HEK293T (cell line): ENCODE measurements around the gene PKNOX2.

Experiments
- ARNT ChIP-seq: fragments of 450-650 bp; IDR thresholded peaks from 2 replicates; pipeline ENCODE4 v1.6.1; 2017; ENCODE audit warnings: mild to moderate bottlenecking
- BHLHE40 ChIP-seq: fragments of 450-650 bp; IDR thresholded peaks from 2 replicates; pipeline ENCODE4 v1.6.1; 2016; ENCODE audit warnings: mild to moderate bottlenecking, moderate library complexity, borderline replicate concordance
- FOXA1 ChIP-seq: fragments of 450-650 bp; IDR thresholded peaks from 2 replicates; pipeline ENCODE4 v1.6.1; 2016; ENCODE audit warnings: mild to moderate bottlenecking
- FOXK2 ChIP-seq: fragments of 450-650 bp; IDR thresholded peaks from 2 replicates; pipeline ENCODE4 v1.6.1; 2016; ENCODE audit warnings: mild to moderate bottlenecking
- FOXM1 ChIP-seq: fragments of 450-650 bp; IDR thresholded peaks from 2 replicates; pipeline ENCODE4 v1.6.1; 2017; ENCODE audit warnings: mild to moderate bottlenecking, borderline replicate concordance
- HDGF ChIP-seq: fragments of 450-650 bp; IDR thresholded peaks from 2 replicates; pipeline ENCODE4 v1.6.1; 2017; ENCODE audit warnings: antibody characterized with exemption, borderline replicate concordance
- L3MBTL2 ChIP-seq: fragments of 450-650 bp; conservative IDR thresholded peaks from 2 replicates; pipeline ENCODE4 v1.6.1; 2016; ENCODE audit warnings: mild to moderate bottlenecking
- LEF1 ChIP-seq: fragments of 450-650 bp; IDR thresholded peaks from 2 replicates; pipeline ENCODE4 v1.6.1; 2017; ENCODE audit warnings: mild to moderate bottlenecking, borderline replicate concordance
- PKNOX1 ChIP-seq: fragments of 450-650 bp; IDR thresholded peaks from 2 replicates; pipeline ENCODE4 v1.6.1; 2016
- SP1 ChIP-seq: fragments of 450-650 bp; IDR thresholded peaks from 2 replicates; pipeline ENCODE4 v1.6.1; 2017
- SUZ12 ChIP-seq: fragments of 450-650 bp; IDR thresholded peaks from 2 replicates; pipeline ENCODE4 v1.6.1; 2016; ENCODE audit warnings: mild to moderate bottlenecking
- TARDBP ChIP-seq: fragments of 450-650 bp; IDR thresholded peaks from 2 replicates; pipeline ENCODE4 v1.6.1; 2016
- ZNF384 ChIP-seq: fragments of 450-650 bp; IDR thresholded peaks from 2 replicates; pipeline ENCODE4 v1.6.1; 2016

- no peak for TF ChIP-seq SP1
- no peak for TF ChIP-seq TARDBP
- TF ChIP-seq FOXM1, result no peak
- no peak for TF ChIP-seq FOXK2
- TF ChIP-seq LEF1, result no peak
- TF ChIP-seq L3MBTL2, result no peak
- no peak for TF ChIP-seq ZNF384
- TF ChIP-seq FOXA1, result no peak
- TF ChIP-seq SUZ12, result no peak
- TF ChIP-seq BHLHE40, result no peak
- no peak for TF ChIP-seq PKNOX1
- no peak for TF ChIP-seq ARNT
- no peak for TF ChIP-seq HDGF
Observed at GRCh38 chr11:125229916-125230315, 65.4 kb downstream of the PKNOX2 start.
